ENCODE data around the gene GNAL.
"Not testable (repeated sequence)": the region's sequence is repeated elsewhere in the genome, so short reads cannot be mapped to it uniquely, and the experiment has no call there.

The GNAL gene

DNA sequence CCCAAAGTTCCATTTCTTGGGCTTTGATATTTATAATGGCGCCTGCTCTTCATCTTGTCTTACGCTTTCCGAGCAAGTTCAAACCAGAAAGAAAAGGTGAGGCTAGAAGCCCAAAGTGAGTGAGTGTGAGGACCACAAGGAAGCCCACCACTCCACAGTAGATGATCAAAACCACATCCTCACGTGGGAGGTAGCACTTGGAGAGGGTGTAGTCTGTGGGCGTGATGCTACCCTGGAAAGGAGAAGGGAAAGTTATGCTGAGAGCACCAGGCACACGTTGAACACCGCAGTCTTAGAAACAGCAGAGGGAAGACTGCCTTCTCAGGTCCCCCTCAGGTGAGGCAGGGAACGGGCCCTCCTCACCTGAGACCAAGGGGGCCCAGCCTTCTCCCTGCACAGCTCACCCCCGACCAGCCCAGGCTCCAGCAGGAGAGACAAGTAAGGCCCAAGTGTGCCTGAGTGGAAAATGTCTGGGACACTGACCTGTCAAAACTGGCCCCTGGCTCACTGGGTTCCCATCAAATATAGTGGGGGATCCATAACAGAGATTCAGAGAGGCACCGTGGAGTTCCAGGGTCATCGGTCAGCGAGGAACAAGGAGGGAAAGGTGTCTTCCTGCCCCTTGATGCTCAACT, 195.4 kb downstream of the GNAL start:
- DNase-seq: no peak

- no peak for DNase-seq
Observed at GRCh38 chr18:11885278-11885947, 196.3 kb downstream of the GNAL start.

GRCh38 chr18:11886577-11887110, 197.6 kb downstream of the GNAL start:
- no peak for DNase-seq

GRCh38 chr18:11887328-11888128, 198.5 kb downstream of the GNAL start:
- no peak for DNase-seq

DNA sequence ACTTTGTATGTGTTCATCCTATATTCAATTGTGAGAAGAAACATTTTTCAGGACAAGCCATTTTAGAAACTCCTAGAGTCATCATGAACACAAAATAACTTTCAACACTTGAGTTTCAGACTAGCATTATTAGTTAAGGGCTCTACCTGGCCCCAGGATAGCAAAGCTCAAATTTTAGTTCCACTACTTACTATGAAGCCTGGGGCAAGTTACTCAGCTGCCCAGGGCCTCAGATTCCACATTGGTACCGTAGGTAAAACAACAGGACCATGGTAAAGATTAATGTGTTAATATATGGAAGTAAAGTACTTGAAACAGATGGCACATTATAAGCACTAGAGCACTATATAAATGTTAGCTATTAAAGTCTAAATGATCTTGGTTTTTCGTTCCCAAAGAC, 199.7 kb downstream of the GNAL start:
- DNase-seq: no peak

DNA sequence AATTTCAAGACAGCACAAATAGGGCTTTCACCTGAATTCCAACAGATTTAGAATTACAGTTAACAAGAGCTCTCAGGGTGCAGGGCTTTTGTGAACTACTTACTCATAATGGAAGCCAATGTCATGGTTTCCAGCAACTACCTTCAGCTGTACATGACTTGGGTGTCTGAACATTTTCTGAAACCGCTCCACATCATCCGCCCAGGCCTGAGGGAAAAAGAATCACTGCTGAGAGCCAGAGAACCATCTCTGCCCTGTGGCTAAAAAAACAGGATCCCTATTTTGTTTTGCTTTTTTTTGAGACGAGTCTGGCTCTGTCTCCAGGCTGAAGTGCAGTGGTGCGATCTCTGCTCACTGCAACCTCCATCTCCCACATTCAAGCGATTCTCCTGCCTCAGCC, 200.2 kb downstream of the GNAL start:
- no peak for DNase-seq

- no peak for DNase-seq
Observed at GRCh38 chr18:11891737-11892136, 202.7 kb downstream of the GNAL start.

- not testable (repeated sequence) for DNase-seq
Observed at GRCh38 chr18:11892438-11892837, 203.4 kb downstream of the GNAL start.

- no peak for DNase-seq
Observed at GRCh38 chr18:11897781-11898180, 208.7 kb downstream of the GNAL start.

GRCh38 chr18:11899063-11899462, 210.0 kb downstream of the GNAL start:
- DNase-seq: no peak

- DNase-seq: no peak
Observed at GRCh38 chr18:11901826-11902438, 212.9 kb downstream of the GNAL start.

DNA sequence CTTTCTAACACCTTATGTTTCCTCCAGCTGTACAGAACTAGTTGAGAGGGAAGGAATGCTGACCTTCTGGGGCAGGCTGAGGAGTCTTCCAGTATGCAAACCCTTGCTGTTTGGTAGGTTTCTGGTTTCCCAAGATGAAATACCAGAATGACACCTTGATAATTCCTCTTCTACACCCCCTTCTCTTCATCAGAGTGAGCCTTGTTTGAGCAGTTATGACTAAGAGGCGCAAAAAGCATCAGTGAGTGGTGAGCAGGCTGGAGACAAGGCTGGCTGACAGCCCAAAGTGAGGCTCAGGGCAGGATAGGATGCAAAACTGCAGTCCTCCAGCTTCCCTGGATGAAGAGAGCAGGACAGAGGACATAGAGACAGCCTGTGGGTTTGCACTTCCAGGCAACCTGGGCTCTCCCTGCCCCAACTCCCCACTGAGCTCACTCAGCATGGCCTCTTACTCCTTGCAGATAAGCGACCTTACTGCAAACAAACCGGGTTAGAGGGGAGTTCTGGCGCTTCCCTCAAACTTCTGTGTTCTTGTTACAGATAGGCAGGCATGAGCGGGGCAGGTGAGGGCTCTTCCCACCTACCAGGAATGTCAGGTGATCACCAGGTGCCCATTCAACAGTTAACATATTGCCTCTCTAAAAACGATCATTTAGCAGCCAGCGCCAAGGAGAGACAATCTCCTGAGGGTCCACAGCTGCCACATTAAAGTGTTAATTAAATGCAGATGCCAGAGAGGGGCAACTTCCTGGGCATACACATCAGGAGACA, 213.6 kb downstream of the GNAL start:
- no peak for DNase-seq

GRCh38 chr18:11905613-11906012, 216.5 kb downstream of the GNAL start:
- DNase-seq: no peak

DNA sequence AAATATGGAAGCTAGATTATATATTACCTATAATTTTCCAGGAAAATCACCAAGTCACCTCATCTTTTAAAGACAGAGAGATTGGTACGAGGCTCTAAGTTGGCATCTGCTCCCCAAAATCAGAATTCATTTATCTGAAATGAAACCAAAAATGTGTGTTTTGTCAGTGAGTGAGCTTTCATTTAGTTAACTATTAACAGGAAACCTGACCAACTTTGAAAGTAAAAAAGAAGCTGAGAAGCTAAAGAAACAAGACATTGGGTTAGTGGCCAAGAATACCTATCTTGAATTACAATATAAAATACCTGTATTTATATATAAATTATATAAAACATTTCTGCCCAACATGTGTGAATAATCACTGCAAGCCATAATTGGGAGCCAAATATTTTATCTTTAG, 217.1 kb downstream of the GNAL start:
- DNase-seq: no peak

DNA sequence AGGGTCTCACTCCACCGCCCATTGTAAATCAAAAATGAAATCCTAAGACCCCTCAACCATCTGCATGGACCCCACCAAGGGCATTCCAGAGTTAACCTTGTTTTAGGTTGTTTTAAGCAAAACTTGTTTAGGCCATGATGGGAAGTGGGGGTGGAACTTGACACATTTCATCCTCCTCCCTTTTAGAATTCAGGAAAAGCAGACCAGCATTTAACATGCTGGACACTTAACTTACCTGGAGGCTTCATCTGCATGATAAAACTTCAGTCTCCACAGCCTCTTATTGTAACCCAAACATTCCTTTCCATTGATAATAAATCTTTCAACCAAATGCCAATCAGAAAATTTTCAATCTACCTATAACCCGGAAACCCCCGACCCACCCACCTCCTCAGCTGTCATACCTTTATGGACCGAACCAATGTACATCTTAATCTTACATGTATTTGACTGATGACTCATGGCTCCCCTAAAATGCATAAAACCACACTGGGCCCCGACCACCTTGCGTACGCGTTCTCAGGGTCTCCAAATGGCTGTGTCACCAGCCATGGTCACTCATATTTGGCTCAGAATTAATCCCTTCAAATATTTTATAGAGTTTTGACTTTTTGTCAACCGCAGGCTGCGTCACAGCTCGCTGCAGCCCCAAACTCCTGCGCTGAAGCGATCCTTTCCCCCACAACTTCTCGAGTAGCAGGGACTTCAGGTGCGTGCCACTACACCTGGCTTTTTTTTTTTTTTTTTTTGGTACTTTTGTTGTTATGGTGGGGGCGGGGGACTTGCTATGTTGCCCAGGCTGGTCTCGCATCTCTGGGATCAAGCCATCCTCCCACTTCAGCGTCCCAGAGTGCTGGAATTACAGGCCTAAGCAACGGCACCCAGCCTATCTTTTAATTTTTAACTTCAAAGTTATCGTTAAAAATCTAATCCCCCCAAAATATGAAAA, 218.1 kb downstream of the GNAL start:
- DNase-seq: no peak

DNA sequence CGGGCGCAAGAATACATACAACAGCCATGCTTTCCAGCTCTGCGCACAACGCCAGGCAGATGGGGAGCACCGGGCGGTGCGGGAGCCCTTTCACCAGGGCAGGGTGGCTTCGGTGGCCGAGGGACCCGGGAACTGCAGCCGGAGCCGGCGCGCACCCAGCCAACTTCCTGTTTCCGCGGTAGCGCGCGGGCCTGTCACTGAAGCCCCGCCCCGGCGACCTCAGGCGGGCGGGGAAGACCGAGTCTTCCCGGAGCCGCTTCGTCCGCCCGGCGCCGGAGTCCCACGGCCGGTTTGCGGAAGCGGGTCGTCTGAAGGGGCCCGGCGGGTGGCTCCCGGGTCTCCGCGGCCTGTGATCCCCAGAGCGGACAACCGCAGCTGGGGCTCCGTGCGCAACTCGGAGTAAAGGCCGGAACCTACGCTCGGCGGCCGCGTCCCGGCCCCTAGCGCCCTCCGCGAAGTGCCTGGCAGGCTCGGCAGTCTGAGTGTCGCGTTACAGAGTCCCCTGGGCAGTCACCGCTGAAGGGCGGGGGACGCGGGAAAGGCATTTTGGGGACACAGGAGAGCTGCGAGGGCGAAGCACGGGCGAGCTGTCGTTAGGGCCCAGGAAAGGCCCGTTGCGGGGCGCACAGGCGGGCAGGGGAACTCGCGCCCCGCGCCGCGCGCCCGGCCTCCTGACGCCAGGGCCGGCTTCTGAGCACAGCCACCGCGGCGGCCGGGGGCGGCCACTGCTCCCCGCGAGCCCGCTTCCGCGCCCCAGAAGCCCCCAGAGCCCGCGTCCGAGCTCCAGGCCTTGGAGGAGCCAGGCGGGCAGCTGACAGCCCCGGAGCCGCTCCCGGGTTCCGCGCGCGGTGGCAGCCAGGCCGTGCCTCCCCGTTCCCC, 219.4 kb downstream of the GNAL start, which contains the start of gene MPPE1:
Gene MPPE1 (minus strand): TSS at position 136 of the 879 bp plus-strand sequence. CDS start 11,053 bp downstream, outside the sequence.
- DNase-seq: peak; percentile 90

DNA sequence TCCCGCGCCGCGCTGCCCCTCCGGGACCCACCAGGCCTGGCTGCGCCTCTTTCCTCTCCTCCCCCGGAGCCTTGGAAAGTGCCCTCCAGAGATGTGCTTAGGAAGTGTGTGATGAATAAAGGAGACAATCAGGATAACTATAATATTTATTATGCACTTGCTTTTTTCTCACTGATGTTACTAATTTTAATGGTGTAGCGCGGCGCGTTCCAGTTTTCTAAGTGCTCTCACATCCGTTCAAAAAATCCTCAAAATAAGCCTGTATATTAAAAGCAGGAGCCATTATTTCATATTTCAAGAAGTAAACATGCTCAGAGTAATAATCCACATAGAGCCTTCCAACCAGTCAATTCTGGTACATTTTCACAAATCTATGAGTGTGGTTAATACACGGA, 220.0 kb downstream of the GNAL start:
- DNase-seq: no peak

- DNase-seq: no peak
Observed at GRCh38 chr18:11909591-11910026, 220.5 kb downstream of the GNAL start.

DNA sequence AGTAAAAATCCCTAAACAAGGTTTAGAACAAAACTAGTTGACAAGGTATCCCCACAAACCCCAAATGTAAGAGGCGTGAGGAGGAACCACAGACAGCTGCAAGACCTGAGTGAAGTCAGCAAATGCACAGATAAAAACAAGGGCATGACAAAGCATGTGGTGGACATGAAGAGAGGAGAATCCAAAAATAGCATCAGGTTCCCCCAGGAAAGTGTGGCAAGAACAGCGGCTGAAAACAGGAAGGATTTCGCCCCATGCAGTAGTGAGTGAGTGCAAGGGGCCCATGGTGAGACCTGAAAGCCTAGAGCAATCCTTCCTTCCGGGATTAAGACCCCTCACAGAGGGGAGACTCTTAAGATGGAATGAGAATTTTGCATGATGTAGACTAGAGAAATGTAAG, 227.8 kb downstream of the GNAL start:
- DNase-seq: not testable (repeated sequence)

DNA sequence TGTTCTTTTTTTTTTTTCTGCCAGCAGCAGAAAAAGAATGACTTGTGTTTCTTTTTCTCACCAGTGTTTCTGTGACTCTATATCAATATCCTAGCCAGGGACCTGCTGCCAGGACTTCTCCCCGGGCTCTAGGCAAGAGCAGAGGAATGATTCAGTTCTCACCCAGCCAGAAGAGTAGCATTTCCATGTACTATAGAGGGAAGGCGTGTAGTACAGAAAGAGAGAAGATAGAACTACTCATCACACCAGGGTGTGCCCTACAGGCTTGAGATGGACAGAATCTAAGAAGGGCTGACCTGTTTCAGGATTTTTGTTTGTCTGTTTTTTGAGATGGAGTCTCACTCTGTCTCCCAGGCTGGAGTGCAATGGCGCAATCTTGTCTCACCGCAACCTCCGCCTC, 230.5 kb downstream of the GNAL start:
- not testable (repeated sequence) for DNase-seq

Measured in CD4-positive, alpha-beta T cell treated with Interleukin-17A for 4 hours (primary cell).